HG02759 (cell line): ENCODE results near the gene PHOX2A.

Experiments
- ATAC-seq: cut with Tn5 transposase; IDR thresholded peaks from one replicate; pipeline ENCODE4 v1.9.1; 2021; ENCODE audit warnings: mild to moderate bottlenecking, moderate library complexity; ENCODE audit not compliant: unreplicated experiment

The PHOX2A gene

GRCh38 chr11:72189455-72190250, 54.3 kb downstream of the PHOX2A start:
- ATAC-seq = no peak
